GM21447 (cell line): ENCODE data around the gene RBM19.

Source experiments
- ATAC-seq: cut with Tn5 transposase; IDR thresholded peaks from one replicate; pipeline ENCODE4 v1.9.1; 2021; ENCODE audit not compliant: unreplicated experiment

RBM19 gene

DNA sequence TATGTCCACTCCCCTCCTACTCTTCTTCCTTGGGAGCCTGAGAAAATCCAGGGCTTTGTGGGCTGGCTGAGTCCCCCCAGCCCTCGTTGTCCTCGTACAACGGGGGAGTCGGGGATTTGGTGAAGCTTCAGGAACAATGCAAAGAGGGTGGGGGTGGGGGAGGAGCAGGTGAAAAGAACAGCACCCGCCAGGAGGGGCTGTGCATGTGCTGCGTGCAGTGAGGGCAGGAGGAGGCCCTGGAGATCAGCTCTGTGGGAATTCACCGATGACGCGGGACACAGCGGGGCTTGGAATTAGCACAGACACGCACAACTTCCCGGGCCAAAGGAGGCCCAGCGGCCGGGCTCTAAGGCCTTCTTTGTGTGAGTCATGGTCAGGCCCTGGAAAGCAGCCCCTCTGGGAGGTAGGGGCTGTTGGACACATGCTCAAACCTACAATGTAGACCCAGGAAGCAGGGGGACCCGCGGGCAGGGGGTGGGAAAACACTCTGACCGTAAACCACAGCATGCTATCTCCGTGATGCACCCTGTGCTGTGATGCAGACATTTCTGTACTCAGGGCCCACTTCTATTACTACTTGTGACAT lies 32.8 kb downstream of the RBM19 start:
- ATAC-seq, result no peak

DNA sequence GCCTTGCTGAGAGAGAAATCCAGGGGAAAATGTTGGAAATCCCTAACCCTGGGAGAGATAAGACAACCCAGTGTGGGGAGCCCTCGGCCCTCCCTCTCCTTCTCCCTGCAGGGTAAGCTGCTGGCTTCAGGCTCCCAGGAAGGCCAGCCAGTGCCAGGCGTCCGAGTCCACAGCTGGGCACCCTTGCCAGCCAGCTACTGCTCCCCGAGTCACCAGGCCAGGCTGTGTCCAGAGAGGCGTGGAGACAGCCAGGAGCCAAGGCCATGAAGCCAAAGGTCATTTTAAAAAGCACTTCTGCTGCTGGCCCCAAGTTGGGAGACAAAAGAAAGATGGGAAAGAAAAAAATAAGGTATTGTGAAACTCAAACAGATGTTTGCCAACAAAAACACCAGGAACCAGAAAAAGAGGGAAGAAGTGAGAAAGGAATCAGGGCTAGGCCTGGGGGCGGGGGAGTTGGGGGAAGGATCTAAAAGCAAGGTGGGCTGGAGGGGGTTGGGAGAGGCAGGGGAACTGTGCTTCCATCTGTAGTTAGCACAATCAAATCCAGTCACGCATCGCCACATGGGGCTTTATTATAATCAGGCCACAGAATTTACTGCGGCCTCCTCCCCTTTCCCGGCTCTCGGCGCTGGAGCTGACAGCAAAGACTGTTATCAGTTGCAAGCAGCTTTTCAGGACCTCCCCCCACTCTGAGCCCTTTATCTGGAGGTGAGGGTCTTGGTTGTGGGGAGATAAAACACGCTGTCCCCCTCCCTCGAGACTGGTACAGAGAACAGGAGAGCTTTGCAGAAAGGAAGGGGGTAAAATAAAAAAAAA lies 33.5 kb downstream of the RBM19 start:
- ATAC-seq, result no peak

DNA sequence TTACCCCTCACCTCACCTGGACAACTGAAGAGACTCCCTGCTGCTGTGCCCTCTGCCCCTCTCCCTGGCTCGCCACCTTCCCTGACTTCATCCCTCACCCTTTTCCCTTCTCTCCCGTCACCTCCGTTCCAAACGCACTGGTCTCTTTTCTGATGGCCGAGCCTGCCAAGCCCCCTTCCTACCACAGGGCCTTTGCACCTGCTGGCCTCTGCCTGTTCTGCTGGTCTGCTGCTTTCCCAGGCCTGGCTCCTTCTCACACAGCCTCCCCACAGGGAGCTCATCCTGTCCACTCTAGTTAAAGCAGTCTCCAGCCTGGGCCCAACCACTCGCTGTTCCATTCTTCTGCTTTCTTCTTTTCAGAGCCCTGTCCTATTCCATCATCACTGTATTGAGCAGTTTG lies 34.6 kb downstream of the RBM19 start:
- no peak for ATAC-seq

DNA sequence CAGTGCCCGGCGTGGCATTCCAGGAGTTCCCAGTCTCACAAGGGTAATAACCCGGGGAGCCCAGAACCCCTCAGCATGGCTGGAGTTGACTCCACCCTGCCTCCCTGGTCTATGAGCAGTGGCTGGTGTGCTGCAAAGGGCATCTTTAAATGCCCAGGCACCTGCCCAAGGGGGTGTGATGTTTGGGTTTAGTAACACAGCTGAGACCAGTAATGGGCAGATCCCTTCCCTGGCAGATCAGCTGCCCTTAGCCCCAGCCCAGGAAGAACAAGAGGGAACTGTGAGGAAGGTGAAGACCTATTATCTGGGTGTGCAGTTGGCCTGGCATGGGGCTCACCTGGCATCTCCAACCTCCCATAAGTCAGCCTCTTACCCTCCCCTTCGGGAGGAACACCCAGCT lies 35.9 kb downstream of the RBM19 start:
- no peak for ATAC-seq

DNA sequence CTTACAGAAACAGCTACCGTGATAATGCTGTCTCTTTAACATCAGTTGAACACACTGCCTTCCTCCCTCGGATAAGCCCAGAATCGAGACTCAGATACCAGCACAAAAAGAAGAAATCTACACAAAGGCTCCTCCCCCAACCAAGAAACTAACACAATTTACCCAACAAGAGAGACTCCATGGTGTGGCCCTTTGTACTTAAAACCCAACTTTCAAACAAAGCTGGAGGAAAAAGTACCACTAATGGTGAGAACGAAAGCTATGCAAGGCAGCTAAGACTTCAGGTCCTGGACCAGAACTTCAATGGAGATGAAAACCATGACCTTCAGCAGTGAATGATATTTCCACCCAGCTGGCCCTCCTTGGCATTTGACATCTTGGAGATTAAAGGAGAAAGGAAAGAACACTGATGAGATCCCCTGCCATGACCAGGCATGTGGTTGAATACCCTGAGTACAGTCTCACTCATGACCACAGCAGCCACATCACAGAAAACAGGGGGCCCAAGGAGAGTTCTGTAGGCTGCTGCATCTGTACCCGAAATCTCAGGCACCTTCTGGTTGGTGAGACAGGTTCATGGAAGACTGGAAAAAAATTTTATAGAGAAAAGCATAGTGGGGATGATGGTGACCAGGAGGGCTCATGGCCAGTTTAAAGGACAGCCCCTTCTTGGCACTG lies 36.7 kb downstream of the RBM19 start:
- ATAC-seq, result no peak

DNA sequence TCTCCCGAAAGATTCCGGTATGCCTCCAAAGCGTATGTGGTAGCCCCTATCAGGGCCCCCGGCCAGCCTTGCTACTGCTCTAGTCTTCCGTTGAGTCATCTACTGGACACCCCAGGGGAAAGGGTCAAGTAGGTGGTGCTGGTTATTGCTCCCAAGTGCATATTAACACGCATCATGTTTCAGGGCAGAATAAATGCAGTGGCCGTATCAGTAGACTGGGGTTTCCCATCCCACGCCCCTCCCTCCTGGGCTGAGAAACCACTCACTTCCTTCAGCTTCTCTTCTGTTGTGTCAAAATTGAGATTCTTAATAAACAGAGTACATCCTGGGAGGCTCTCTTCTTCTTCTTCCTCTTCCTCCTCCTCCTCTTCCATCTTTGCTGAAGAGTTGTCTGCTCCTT lies 39.3 kb downstream of the RBM19 start:
- ATAC-seq, result no peak

DNA sequence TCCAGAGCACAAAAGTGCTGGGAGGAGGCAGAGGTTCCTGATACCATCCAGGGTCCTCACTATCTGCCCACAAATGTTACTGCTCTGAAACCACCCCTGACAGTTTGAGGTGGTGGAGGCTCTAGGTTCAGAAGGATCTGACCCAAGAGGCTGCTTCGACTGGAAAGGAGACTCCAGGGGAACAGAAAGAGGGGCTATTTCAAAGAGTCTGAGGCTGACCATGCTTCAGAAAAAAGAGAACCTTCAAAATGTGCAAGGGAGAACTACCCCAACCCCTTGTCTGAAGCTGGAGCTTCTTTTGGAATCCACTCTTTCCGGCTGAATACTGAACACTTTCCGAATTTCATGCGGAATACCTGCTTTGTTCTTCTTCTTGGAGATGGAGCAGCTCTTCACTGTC lies 41.8 kb downstream of the RBM19 start:
- no peak for ATAC-seq

DNA sequence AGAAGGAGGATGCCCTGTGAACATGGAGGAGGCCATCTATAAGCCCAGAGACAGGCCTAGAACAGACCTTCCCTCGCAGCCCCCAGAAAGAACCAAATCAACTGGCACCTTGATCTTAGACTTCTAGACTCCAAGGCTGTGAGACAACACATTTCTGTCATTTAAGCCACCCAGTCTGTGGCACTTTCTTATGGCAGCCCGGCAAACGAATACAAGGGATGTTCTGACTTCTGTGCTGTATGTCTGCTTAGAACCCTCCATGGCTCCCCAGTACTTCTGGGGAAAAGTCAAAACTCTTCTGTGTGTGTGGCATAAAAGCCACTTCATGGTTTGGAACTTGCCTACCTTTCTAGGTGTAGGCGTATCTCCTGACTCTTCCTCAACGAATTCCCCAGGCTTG lies 42.9 kb downstream of the RBM19 start:
- ATAC-seq, result no peak

DNA sequence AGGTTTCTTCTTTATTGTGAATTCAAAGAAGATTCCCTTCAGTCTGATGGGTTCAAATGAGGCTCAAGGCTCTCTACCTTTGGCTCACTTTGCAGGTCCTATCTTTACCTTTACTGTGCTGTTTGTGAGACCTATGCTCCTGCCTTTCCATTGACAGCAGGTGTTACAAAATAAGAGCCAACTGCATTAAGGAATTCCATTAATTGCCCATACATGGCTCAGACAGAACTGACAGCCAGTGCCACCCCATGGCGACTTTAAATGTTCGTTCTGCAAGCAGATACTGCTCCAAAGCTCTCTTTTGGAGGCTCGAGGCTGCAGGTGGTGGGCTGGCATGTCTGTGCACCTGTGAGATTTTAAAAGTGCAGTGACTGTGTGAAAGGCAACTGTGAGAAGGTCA lies 44.7 kb downstream of the RBM19 start:
- ATAC-seq, result no peak

DNA sequence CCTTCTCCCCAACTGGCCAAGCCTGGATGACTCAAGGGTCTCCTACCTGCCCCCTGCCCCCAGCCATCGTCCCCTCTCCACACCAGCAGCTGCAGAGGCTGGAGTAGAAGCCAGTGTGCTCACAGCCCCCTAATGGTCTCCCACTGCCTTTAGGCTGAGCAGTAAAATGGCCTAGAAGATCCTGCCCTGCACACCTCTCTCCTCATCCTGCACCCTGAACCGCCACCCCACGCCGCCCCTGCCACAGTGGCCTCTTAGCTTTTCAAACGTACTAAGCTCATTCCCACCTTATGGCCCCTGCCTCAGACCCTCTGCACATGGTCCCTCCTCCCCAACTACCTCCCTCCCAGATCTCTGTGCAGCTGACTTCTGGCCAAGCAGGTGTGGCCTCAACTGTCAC lies 46.3 kb downstream of the RBM19 start:
- ATAC-seq, result no peak

DNA sequence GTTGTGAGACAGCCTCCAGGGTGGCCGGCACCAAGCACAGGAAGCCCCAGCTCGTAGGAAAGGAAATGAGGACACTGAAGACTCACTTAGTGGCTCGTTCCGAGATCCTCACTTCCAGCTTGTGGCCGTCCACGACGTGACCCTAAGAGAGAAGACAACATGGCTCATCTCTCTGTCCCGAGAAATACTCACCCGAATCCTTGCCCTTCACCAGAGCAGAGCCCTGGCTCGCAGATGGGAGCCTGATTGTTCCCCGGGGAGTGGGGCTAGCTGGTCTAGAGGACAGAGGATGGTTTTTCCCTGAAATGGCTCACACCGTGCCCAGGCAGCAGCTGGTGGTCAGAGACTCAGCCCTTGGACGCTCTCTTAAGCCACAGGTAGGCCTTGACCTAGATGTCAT lies 47.8 kb downstream of the RBM19 start:
- ATAC-seq, result no peak

DNA sequence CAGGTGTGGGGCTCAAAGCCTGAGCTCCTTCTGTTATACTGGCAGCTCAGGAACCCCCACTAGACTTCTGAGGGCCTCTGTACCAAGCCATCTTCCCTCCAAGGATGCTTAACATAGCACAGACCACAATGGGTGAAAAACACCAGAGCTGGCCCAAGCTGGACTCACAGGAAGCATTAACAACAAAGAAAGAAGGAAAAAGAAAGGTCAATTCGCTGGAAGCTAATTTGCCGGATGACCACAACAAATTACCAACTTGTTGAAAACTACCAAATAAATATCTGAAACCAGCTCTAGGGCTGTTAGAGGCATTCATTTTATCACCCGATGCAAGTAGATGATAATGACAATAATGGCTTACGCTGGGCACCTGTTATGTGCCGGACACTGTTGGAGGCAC lies 48.7 kb downstream of the RBM19 start:
- ATAC-seq, result no peak

DNA sequence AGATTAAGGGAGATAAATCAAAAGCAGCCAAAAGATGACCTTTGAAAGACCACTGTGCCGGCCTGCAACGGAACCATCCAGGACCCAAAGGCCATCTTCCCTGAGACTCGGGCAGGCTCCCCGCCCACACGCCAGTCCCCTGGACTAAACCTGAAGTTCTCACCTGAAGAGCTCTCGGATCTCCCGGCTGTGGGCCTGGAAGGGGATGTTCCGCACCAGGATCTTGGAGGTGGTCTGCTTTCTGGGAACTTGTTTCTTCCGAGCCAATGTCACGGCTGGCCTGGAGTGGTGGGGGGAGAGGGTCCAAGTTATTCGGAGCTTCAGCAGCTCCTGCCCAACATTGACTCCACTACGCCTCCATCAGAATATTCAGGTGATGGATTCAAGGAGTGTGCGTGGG lies 51.3 kb downstream of the RBM19 start:
- no peak for ATAC-seq

DNA sequence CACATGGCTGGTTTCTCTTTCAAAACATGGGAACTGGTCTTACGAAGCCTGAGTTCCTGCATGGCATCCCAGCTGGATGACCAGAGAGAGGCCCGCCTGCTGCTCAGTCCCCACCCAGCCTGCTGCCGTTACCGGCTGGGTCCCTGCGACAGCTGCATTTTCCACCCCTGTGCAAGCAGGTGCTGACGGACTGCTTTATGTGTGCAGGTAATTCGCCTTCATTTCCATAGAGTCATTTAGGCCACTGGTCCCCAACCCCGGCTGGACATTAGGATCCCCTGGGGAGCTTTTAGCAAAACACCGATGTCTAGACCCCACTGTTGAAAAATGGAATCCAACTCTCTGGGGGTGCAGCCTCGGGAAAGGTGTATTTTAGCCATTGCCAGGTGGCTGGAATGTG lies 51.9 kb downstream of the RBM19 start:
- no peak for ATAC-seq

DNA sequence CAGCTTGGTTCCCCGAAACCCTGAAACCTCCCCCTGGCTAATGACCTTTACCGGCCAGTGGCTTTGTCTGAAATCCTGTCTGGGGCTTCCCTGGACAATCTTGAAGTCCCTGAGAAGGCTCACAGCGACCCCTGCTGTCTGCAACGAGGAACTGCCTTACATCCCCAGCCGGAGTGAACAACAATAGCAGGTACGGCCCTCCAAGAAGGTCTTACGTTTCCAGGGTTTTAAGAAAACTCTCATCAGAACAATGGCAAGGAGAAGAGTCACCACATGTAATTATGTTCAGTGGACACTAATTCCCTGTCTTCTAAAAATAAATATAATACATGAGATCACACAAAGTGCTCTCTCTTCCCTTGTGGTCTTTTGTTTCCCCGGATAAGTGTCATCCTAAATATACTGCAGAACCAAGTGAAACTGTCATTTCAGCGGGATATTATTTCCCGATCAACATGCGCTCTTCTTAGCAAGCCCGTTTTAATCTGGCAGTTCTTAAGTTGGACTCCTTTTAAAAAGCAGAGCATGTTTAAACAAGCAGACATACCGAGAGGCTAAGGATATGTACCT lies 53.3 kb downstream of the RBM19 start:
- no peak for ATAC-seq

DNA sequence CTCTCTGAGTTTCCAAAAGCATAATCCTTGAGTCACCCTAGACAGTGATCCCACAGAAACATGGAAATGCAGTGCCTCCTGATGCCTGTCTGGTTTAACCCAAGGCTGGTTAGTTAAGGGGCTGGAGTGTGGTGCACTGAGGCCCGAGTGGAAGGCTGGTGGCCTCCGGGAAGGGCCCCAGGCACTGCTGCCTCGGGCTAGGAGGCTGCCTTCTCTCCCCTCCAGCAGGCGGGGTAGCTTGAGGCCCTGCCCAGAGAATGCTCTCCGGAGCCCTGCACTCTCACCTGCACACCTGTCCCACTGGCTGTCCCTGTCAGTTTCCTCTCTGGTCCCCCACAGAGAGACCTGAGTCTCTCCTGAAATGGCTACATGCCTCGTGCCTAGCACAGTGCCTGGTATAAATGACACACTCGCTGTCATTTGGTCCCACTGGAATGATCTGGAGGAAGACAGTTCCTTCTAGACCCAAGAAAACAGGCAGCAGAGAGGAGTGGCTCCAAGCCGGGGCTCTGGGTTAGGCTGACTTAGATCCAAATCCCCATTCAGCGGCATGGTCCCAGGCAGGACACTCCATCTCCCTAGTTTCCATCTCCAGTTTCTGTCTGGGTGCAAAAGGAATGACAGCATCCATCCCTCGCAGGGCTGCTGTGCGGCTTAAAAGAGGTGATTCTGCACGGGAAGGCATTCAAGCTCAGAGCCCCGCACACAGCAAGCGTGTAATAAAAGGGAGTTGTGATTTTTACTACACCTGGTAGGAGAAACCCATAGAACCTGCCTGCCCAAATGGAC lies 54.0 kb downstream of the RBM19 start:
- ATAC-seq, result no peak

DNA sequence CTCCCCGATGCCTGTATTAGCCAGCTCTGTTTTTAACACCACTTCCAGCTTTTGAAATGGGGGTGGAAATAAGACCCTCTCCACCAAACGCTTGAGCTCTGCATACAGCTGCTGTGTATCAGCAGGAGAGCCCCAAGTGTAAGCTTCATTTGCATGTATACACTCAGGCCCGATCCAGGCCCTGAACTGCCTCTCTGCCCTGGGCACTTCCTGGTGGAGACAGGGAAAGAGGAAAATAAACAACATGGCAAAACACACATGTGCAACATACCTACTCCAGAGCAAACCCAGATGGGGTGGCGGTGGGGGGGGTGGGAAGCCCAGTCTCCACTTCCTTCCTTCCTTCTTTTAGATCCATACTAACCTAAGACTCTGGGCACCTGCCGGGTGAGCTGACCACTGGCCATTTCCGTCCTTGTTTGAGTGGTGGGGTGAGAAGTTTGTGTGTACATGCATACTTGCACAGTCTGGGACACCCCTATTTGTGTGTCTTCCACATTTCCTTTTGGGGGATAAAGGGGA lies 55.3 kb downstream of the RBM19 start:
- ATAC-seq, result no peak

DNA sequence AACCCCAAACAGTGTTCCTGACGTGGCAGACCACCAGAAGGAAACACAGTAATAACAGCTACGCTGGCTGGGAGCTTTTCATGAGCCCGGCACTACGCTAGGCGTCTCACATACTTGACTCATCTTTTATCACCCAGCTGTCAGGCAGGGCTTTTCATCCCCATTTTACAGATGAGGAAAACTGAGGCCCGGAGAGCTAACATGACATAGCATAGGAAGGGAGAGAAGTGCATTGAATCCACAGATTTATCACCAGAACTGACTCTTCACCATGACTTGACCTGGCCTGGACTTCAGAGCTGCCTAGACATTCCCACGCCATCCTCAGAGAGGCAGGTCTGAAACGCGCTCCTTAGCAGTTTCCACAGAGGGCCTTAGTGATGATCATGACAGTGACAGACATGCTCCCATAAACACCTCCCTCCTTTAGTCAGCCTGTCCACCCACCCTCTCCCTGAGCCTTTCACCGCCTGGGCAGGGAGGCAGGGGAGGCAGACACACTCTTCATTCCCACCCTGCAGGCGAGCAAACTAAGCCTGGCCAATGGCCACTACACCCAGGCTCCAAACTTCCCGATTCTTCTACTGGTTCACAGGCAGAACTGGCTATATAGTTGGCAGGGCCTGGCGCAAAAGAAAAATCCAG lies 56.2 kb downstream of the RBM19 start:
- no peak for ATAC-seq

DNA sequence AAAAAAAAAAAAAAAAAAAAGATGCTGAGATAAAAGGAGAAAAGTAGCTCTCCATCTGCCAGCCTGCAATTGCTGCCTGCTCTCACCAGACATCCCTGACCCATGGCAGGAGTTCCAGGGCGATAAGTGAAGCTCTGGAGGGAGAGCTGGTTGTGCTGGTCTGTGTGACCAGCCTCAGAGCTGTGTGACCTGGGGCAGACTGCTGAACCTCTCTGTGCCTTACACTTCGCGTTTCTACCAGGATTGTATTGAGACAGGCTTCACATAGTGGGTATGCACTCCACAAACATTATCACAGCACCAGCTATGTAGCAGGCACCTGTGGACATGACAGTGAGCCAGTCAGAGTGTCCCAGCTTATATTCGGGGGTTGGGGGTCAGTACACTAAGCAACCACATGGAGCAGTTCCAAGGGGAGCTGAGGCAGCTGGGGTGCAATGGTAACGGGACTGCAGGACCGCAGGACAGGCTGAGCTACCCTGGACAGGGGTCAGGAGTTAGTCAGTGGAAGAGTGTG lies 57.5 kb downstream of the RBM19 start:
- no peak for ATAC-seq

DNA sequence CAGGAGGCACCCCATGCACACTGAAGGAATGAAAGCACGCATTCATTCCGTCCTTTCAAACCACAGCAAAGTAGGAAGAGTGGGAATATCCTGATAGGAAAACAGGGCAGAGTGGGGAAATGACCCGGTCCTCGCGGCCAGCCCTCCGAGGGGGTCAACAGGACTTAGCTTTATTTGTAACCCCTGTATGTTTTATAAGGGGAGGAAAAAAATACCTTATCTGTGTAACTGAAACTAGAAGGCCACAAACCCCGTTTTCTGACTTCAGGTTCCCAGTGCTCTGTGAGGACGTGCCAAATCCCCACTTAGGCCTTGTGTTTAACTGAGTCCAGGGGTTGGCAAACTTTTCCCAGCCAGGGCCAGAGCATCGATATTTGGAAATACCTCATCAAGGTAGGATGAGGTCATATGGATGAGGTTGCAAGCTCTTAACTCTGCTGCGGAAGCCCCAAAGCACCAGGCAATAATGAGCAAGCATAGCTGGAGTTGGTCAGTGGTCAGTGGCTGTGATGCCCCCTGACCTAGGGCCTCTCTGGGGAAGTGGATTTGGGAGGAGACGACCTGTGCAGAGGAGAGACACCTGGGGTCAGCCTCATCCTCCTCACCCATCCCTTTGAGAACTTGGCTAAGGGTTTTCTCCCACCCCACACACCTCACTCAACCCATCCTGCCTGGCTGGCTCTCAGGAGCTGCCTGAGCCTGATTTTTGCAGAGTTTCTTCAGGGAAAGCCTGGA lies 58.5 kb downstream of the RBM19 start:
- no peak for ATAC-seq
